NCI-H2227 (cell line): ENCODE results near the gene LRRFIP2.
"Not testable (repeated sequence)": the region's sequence is repeated elsewhere in the genome, so short reads cannot be mapped to it uniquely, and the experiment has no call there.

Experiments used
- DNase-seq: peaks from one replicate; lab custom pipeline; 2025; ENCODE audit not compliant: unreplicated experiment; lab: John Stamatoyannopoulos, UW

The LRRFIP2 gene, protein sequence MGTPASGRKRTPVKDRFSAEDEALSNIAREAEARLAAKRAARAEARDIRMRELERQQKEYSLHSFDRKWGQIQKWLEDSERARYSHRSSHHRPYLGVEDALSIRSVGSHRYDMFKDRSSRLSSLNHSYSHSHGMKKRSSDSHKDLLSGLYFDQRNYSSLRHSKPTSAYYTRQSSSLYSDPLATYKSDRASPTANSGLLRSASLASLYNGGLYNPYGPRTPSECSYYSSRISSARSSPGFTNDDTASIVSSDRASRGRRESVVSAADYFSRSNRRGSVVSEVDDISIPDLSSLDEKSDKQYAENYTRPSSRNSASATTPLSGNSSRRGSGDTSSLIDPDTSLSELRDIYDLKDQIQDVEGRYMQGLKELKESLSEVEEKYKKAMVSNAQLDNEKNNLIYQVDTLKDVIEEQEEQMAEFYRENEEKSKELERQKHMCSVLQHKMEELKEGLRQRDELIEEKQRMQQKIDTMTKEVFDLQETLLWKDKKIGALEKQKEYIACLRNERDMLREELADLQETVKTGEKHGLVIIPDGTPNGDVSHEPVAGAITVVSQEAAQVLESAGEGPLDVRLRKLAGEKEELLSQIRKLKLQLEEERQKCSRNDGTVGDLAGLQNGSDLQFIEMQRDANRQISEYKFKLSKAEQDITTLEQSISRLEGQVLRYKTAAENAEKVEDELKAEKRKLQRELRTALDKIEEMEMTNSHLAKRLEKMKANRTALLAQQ

GRCh38 chr3:37174532-37175126 is at the start of gene LRRFIP2:
Gene LRRFIP2, minus strand, starts transcription at chr3:37174582. Its CDS starts 25,599 bp downstream, at chr3:37148983.
- no peak for DNase-seq

DNA sequence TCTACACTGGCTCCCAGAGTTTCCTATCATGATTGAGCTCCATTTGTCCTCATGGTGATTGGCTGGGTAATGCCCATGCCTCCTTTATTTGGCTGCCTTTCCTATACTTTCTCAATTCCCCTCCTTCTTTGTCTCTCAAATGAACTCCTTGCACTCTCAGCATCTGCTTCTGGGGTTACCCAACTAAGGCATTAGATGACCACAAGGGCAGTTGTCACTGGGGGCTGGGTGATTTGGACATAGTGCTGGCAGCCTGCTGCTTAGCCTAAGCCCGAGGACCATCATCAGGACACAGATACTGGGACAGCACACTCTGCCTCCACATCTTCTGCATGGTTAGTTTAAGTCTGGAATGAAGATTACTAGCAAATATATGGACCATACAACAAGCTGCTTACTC is 49.2 kb upstream of the LRRFIP2 start:
- DNase-seq, result no peak

- no peak for DNase-seq
Measured at GRCh38 chr3:37223141-37223558, 48.8 kb upstream of the LRRFIP2 start.

DNA sequence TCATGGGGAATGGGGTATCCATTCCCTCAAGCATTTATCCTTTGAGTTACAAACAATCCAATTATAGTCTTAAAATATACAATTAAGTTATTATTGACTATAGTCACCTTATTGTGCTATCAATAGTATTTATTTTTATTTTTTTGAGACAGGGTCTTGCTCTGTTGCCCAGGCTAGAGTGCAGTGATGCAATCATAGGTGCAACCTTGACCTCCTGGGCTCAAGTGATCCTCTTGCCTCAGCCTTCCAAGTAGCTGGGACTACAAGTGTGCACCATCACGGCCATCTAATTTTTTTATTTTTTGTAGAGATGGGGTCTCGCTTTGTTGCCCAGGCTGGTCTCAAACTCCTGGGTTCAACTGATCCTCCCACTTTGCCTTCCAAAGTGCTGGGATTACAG is 48.2 kb upstream of the LRRFIP2 start:
- DNase-seq, result not testable (repeated sequence)

DNA sequence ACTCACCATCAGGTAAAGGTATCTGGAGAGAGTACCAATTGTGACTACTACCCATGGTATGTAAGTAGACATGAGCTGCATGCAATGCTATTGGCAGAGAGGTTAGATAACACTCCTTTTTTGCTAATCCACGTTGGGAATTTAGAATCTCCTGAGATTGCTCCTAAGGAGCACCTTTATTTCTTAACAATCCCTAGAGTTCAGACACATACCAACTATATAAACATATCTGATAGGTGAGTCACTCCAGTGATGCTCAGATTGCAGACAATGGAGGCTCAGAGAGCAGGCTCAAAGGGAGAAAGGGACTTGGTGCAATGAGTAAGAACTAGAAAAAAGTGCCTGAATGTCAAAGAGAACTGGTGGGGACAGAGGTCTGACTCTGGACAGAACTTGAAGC is 47.0 kb upstream of the LRRFIP2 start:
- no peak for DNase-seq

DNA sequence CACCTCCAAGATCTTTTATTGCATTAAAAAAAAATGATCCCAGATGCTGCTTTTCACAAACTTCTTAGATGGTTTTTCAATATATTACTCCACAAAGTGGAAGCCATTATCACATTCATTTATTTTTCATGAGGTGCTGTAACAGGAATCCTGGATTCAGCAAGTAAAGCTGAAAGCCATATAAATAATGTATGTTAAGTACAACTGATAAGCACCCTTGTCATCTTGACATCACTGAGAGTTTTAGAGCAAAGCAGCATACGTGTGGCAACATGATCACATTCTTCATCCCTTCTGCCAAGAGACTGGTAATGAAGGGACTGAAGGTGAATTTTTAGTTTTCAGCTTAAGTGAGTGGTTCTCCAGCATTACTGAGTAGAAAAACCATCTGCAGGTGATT is 44.9 kb upstream of the LRRFIP2 start:
- DNase-seq, result no peak

DNA sequence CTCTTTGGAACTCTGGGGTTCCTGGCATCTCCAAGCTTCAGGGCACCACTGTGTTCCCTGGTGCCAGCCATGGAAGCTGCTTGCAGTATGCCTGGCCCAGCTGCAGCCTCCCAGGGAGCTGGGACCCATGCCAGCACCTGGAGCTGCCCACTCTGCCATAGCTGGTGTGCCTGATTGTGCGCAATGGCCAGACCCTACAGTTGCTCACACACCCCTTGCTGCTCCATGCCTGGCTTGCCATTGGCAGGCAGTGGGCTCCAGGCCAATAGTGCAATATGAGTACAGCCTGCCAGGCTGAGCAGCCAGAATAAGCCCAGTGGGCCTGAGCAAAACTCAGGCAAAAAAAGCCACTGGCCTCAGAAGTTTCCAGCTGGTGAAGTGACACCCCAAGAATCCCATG is 43.8 kb upstream of the LRRFIP2 start:
- DNase-seq, result no peak

- DNase-seq, result no peak
Measured at GRCh38 chr3:37217098-37217849, 42.9 kb upstream of the LRRFIP2 start.

DNA sequence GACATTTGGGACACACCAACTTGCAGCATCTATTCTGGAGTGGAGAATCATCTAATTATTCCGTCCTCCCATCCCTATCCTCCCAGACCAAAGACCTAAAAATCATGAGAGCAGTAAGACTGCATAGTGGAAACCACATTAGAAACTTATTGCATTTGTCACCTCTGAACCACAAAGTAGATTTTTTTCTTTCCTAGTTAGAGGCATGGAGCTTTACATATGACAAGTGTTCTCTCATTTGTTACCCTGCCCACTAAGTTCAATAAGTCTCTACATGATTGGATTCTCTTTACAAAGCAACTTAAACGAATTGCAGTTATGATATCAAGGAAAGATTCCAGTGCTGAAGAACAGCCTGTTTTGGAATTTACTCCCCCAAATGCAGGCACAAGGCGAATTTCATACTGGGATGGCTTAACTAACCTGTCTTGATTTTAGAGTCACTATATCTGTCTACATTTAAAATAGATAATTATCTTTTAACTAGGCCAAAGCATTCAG is 42.3 kb upstream of the LRRFIP2 start:
- no peak for DNase-seq

GRCh38 chr3:37214076-37214475 is 39.7 kb upstream of the LRRFIP2 start:
- DNase-seq, result no peak

- DNase-seq, result no peak
Measured at GRCh38 chr3:37210230-37210629, 35.8 kb upstream of the LRRFIP2 start.

GRCh38 chr3:37208576-37208975 is 34.2 kb upstream of the LRRFIP2 start:
- DNase-seq, result not testable (repeated sequence)

- not testable (repeated sequence) for DNase-seq
Measured at GRCh38 chr3:37208008-37208407, 33.6 kb upstream of the LRRFIP2 start.

DNA sequence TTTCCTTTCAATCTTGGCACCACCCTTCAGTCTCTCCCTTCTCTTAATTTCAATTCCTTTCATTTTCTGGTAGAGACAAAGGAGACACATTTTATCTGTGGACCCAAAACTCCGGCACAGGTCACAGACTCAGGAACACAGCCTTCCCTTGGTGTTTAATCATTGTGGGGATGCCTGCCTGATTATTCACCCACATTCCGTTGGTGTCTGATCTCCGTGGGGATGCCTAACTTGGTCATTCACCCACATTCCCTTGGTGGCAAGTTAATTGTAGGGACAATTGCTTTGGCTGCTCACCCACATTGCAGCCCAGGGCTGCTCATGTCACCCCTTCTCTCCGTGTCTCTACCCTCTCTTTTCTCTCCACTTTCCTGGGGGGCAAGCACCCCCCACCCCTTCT is 31.7 kb upstream of the LRRFIP2 start:
- DNase-seq, result not testable (repeated sequence)

- DNase-seq, result no peak
Measured at GRCh38 chr3:37204314-37204713, 29.9 kb upstream of the LRRFIP2 start.

DNA sequence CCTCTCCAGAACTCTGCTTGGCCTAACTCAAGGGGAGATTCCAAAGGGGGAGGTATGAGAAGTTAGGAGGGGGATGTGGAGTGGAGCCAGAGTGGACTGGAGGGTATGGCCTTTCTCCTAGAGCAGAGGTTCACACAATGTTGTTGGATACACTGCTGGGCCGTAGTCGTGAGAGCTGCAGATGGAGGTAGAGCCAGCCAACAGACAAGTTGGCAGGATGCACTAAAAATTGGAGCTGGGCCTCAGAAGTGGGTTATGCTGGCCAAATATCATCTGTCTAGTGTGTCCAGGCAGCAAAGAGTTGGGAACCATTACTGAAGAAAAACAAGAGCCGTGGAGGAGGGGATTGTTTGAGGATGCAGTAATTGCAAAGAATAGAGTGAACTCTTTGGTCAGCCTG is 27.7 kb upstream of the LRRFIP2 start:
- no peak for DNase-seq

GRCh38 chr3:37200141-37200540 is 25.8 kb upstream of the LRRFIP2 start:
- DNase-seq, result no peak

- no peak for DNase-seq
Measured at GRCh38 chr3:37198996-37199395, 24.6 kb upstream of the LRRFIP2 start.

DNA sequence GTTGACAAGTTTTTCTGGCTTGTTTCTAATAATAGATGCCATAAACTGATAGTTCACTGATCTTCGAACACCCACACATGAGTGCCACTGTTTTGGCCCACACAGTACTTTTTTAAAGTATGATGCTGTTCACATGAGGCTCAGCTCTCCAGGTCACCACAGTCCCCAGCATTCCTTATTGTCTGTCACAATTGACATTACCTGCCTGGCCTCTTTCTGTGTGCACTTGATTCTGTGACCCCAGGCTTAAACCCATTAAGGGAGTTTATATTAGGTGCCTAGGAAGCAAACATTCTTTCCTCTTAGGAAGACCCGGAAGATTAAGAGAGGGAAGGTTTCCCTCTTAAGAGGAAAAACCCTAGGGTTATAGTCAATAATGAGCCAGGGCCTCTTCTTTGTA is 24.2 kb upstream of the LRRFIP2 start:
- DNase-seq, result no peak

- no peak for DNase-seq
Measured at GRCh38 chr3:37197810-37198371, 23.5 kb upstream of the LRRFIP2 start.

GRCh38 chr3:37194533-37194932 is 20.2 kb upstream of the LRRFIP2 start:
- DNase-seq, result no peak
